ENCODE data around the gene VEGFA. TPM values are rescaled to one million over a fixed set of nuclear protein-coding genes. Genes with fewer than 3 reads are reported as not detected.

VEGFA gene
- total and polyA plus RNA-seq, 9 donors, result 19.2 to 123 (median 44.7) TPM

DNA sequence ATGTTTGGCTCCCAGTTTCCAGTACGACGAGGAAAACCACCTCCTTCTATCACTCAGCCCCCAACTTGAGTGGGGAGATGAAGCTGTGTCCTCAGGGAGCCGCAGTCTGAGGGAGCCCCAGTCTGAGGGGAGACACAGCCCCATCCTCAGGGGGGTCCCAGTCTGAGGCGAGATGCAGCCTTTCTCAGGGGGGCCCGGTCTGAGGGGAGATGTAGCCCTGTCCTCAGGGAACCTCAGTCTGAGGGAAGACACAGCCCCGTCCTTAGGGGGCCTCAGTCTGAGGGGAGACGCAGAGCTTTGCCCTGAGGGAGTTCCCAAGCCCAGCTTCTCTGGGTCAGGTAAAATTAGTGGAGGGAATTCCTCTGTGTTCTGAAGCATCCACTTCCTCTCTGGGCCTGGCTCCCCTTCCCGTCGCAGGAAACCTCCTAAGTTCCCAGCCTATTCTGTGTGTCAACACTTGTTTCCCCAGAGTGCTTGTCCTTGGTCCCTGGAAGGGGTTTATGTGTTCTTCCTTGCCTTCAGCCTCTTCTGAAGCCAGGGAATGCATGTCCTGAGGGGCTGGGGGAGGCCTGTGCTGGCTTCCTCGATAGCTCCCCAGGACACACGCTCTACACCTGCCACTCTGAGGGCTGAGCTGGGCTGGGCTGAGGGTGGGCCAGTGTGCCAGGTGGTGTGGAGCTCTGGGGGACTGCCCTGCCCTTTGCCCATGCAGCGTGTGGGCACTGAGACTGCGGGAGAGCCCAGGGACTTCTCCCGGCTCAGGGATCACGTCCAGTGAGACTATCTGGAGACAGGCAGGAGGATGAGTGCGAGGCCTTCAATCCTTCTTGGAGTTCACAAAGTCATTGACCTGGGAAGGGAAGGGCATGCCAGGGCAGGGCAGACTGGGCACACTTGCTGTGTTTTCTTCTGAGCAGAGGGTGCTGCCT, 55.4 kb downstream of the VEGFA start:
- Histone ChIP-seq H3K27ac (no peak overlapping the region), H3K9me3 (no peaks in the 10 kb centered on the region), H3K27me3 (no peaks in the 10 kb centered on the region), H3K36me3 (no peaks in the 10 kb centered on the region), H3K4me3 (no peak overlapping the region), H3K4me1 (ENCODE audit: insufficient read depth) (no peaks in the 10 kb centered on the region)
- WGBS, 3 donors, result 79 to 85% (median 81%) methylated on average over 16 of the region's 16 CpGs
- intact Hi-C loops (cut with DNase I), result no loop called here
- no peak for DNase-seq
- TF ChIP-seq, protein P1, sequence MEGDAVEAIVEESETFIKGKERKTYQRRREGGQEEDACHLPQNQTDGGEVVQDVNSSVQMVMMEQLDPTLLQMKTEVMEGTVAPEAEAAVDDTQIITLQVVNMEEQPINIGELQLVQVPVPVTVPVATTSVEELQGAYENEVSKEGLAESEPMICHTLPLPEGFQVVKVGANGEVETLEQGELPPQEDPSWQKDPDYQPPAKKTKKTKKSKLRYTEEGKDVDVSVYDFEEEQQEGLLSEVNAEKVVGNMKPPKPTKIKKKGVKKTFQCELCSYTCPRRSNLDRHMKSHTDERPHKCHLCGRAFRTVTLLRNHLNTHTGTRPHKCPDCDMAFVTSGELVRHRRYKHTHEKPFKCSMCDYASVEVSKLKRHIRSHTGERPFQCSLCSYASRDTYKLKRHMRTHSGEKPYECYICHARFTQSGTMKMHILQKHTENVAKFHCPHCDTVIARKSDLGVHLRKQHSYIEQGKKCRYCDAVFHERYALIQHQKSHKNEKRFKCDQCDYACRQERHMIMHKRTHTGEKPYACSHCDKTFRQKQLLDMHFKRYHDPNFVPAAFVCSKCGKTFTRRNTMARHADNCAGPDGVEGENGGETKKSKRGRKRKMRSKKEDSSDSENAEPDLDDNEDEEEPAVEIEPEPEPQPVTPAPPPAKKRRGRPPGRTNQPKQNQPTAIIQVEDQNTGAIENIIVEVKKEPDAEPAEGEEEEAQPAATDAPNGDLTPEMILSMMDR (IDR thresholded peaks at IDR 0.05), result no peak
- TF ChIP-seq EP300 (IDR thresholded peaks at IDR 0.05) (no peak), POLR2A (IDR thresholded peaks at IDR 0.05) (no peak)

DNA sequence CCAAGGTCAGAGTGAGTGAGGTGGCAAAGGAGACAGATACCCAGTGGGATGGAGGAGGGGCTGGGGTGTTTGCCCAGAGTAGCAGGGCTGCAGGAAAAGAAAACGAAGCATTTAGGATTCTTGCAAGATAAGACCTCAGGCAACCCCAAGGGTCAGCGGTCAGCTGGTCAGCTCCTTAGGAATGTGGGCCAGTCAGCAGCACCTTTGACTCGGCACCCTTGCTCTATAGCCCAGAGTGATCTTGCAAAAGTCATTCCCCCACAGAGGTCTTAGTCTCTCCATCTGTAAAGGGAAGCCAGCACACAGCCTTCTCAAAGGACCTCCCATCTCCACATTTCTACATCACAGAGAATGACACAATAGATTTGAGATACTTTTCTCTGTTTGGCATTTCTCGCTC, 56.7 kb downstream of the VEGFA start:
- H3K27me3 ChIP-seq, result no peaks in the 10 kb centered on the region
- no peaks in the 10 kb centered on the region for H3K4me1 ChIP-seq (ENCODE audit: insufficient read depth)
- H3K27ac ChIP-seq, result no peak overlapping the region
- DNase-seq, result no peak
- TF ChIP-seq POLR2A (IDR thresholded peaks at IDR 0.05) (no peak), EP300 (IDR thresholded peaks at IDR 0.05) (no peak)
- TF ChIP-seq, protein P1 (IDR thresholded peaks at IDR 0.05), result no peak
- H3K36me3 ChIP-seq, result no peaks in the 10 kb centered on the region
- H3K9me3 ChIP-seq, result no peaks in the 10 kb centered on the region
- no peak overlapping the region for H3K4me3 ChIP-seq
- WGBS, 3 donors, result 80 to 86% (median 80%) methylated on average over 4 of the region's 4 CpGs
- intact Hi-C loops (cut with DNase I), result no loop called here

DNA sequence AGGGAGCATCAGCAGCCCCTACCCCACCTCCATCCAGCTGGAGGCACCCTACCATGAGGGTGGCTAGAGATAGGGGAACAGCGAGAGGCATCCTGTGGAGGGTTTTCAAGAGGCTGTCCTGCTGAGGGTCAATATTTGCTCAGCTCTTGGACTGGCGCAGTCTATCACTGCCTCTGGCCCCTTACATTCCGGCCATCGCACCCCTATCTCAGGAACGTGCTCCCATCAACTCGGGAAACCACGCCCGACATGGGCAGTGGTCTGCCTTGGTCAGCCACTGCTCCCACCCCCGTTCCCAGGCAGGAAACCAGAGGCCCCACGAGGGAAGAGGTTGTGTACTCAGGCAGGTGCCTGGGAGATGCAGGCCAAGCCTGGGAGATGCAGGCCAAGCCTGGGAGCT, 57.9 kb downstream of the VEGFA start:
- Histone ChIP-seq H3K27me3 (no peaks in the 10 kb centered on the region), H3K4me1 (ENCODE audit: insufficient read depth) (no peaks in the 10 kb centered on the region), H3K4me3 (no peak overlapping the region), H3K9me3 (no peaks in the 10 kb centered on the region), H3K36me3 (no peaks in the 10 kb centered on the region), H3K27ac (no peak overlapping the region)
- DNase-seq, result no peak
- WGBS, 3 donors, result 84 to 89% (median 89%) methylated on average over 10 of the region's 10 CpGs
- TF ChIP-seq, protein P1 (IDR thresholded peaks at IDR 0.05), result no peak
- TF ChIP-seq POLR2A (IDR thresholded peaks at IDR 0.05), result no peak
- TF ChIP-seq EP300 (IDR thresholded peaks at IDR 0.05), result no peak
- intact Hi-C loops (cut with DNase I), result no loop called here

DNA sequence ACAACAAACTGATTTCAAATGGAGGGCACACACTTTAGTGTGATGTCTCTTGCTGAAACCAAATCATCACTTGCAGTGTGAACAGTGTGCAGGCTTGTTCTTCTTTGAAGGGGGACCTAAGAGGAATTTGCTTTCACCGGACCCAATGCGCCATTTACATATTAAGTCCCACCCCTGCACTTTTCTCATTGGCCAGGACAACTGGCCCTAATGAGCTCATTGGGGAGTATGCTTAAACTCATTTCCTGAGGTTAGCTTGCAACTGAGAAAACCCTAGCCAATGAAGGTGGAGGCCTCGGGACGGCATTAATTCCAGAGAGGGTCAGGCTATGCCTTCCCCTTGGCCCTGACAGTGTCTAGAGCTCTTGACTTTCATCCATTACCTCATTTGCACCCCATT, 58.7 kb downstream of the VEGFA start:
- intact Hi-C loops (cut with DNase I), result no loop called here
- Histone ChIP-seq H3K4me1 (ENCODE audit: insufficient read depth) (no peaks in the 10 kb centered on the region), H3K27ac (no peak overlapping the region), H3K4me3 (no peak overlapping the region), H3K9me3 (no peaks in the 10 kb centered on the region), H3K27me3 (no peaks in the 10 kb centered on the region), H3K36me3 (no peaks in the 10 kb centered on the region)
- TF ChIP-seq POLR2A (IDR thresholded peaks at IDR 0.05) (no peak), EP300 (IDR thresholded peaks at IDR 0.05) (no peak)
- TF ChIP-seq, protein P1 (IDR thresholded peaks at IDR 0.05), result no peak
- 83 to 87% (median 83%) methylated on average over 4 of the region's 4 CpGs for WGBS, 3 donors
- no peak for DNase-seq
